Measurements from ENCODE around the gene SLC25A12. TPM values are rescaled to one million over a fixed set of nuclear protein-coding genes. Genes with fewer than 3 reads are reported as not detected.

Gene SLC25A12
- total and polyA plus RNA-seq, 2 donors (not counting 1 experiment from before 2014, with no cell fraction given) = 10.0 to 21.0 TPM

DNA sequence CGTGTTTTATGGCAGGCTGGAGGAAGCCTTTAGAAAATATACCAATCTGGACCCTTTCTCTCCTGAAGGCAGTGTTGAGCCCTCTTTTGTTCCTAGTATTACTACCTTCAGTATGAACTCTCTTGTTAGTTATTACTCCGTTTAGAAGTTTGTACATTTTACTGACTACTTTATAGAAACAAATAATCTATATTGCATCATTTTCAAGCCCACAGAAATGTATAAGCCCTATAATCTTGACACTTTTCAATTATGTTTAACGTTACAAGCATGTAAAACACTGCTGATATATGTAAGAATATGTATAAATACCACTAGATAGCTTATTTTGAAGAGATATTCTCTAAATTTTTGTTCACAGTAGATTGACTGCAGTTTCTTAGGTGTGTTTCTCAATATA is 64.0 kb downstream of the SLC25A12 start:
- no peaks in the 10 kb centered on the region for H3K79me2 ChIP-seq (ENCODE audit: control insufficient read depth, insufficient read depth, low read length)
- Mint-ChIP-seq H3K27me3 (no peaks in the 10 kb centered on the region), H3K4me1 (no peaks in the 10 kb centered on the region), H3K9me3 (ENCODE audit: insufficient read depth) (no peaks in the 10 kb centered on the region), H3K27ac (no peak overlapping the region), H3K4me3 (no peak overlapping the region)
- ATAC-seq (ENCODE audit: low read depth) = no peak
- ChIA-PET CTCF (interaction anchor here (1.0 kb wide), 1 partner anchor 275 kb away, joined by 6 read pairs; no protein-coding TSS in a partner anchor), POLR2A (interaction anchor here (0.6 kb wide), 1 partner anchor 19 kb away, joined by 8 read pairs; no protein-coding TSS in a partner anchor)
- intact Hi-C loops (cut with micrococcal nuclease) = no loop called here
- H3K4me3 ChIP-seq (ENCODE audit: control extremely low read depth in 1 of 5, extremely low read depth in 1 of 5, insufficient read depth in 1 of 5, low read depth in 2 of 5, low read length in 4 of 5) = no peak overlapping the region
- no peak overlapping the region for H3K4me2 ChIP-seq (replicated peaks; ENCODE audit: low read depth, low read length, poor library complexity, severe bottlenecking)
- no peaks in the 10 kb centered on the region for H3K4me1 ChIP-seq (ENCODE audit: control insufficient read depth in 2 of 2, insufficient read depth in 2 of 2, low read length in 2 of 2)
- TF ChIP-seq, protein P1, sequence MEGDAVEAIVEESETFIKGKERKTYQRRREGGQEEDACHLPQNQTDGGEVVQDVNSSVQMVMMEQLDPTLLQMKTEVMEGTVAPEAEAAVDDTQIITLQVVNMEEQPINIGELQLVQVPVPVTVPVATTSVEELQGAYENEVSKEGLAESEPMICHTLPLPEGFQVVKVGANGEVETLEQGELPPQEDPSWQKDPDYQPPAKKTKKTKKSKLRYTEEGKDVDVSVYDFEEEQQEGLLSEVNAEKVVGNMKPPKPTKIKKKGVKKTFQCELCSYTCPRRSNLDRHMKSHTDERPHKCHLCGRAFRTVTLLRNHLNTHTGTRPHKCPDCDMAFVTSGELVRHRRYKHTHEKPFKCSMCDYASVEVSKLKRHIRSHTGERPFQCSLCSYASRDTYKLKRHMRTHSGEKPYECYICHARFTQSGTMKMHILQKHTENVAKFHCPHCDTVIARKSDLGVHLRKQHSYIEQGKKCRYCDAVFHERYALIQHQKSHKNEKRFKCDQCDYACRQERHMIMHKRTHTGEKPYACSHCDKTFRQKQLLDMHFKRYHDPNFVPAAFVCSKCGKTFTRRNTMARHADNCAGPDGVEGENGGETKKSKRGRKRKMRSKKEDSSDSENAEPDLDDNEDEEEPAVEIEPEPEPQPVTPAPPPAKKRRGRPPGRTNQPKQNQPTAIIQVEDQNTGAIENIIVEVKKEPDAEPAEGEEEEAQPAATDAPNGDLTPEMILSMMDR (IDR thresholded peaks at IDR 0.05) = no peak
- no peak for TF ChIP-seq EZH2 (IDR thresholded peaks at IDR 0.05; ENCODE audit: borderline replicate concordance, insufficient read depth, low read depth, low read length, poor library complexity, severe bottlenecking)
- H4K20me1 ChIP-seq (ENCODE audit: control insufficient read depth, insufficient read depth, low read length, poor library complexity, severe bottlenecking) = no peaks in the 10 kb centered on the region
- no peaks in the 10 kb centered on the region for H3K27me3 ChIP-seq (replicated peaks in 1 of 4; ENCODE audit: control extremely low read depth in 1 of 4, control insufficient read depth in 3 of 4, insufficient read depth in 4 of 4, low read length in 3 of 4)
- H3K27ac ChIP-seq (ENCODE audit: low read length in 2 of 2) = no peak overlapping the region
- H3K9me3 ChIP-seq (ENCODE audit: control extremely low read depth in 1 of 3, control insufficient read depth in 2 of 3, insufficient read depth in 1 of 3, low read length in 2 of 3) = peaks cover 0 to 4% (median 0%) of the 10 kb centered on the region in 3 donors
- no peak overlapping the region for H2AFZ ChIP-seq (ENCODE audit: insufficient read depth, low read depth, low read length, poor library complexity, severe bottlenecking)
- no peak for DNase-seq
- no peak overlapping the region for H3K9ac ChIP-seq (ENCODE audit: low read length)
- WGBS (ENCODE audit: insufficient coverage) = no CpG with 5 or more reads among the region's 3 CpGs
- peaks cover 17 to 47% of the 10 kb centered on the region in 2 experiments for H3K36me3 ChIP-seq (replicated peaks in 1 of 2; ENCODE audit: control extremely low read depth in 1 of 2, control insufficient read depth in 1 of 2, extremely low read depth in 1 of 2, insufficient read depth in 2 of 2, low read length in 1 of 2)

DNA sequence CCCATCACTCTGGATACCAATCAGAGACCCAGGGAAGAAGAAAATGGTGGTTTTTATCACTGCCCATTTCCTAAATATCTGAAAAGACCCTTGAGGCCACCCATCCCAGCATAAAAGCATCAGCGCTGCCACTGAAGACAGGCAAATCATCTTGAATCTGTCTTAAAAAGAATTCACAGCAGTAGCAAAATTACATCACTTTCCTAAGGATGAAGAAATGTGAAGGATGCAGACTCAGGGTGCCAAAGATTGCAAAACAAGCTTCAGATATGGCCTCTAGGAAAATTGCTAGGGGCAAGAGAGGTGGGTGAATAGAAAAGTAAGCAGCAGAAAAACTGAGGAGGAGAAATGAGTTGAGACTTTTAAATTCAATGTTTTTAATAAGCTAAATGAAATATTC is 70.0 kb downstream of the SLC25A12 start:
- Mint-ChIP-seq H3K27me3 (no peaks in the 10 kb centered on the region), H3K27ac (no peak overlapping the region), H3K4me3 (no peak overlapping the region), H3K9me3 (ENCODE audit: insufficient read depth) (no peaks in the 10 kb centered on the region), H3K4me1 (no peaks in the 10 kb centered on the region)
- intact Hi-C loops (cut with micrococcal nuclease) = no loop called here
- ATAC-seq (ENCODE audit: low read depth) = no peak
- Histone ChIP-seq H3K9me3 (ENCODE audit: control extremely low read depth in 1 of 3, control insufficient read depth in 2 of 3, insufficient read depth in 1 of 3, low read length in 2 of 3) (no peaks in the 10 kb centered on the region), H3K4me1 (ENCODE audit: control insufficient read depth in 2 of 2, insufficient read depth in 2 of 2, low read length in 2 of 2) (no peaks in the 10 kb centered on the region), H3K27ac (ENCODE audit: low read length in 2 of 2) (no peak overlapping the region), H2AFZ (ENCODE audit: insufficient read depth, low read depth, low read length, poor library complexity, severe bottlenecking) (no peak overlapping the region), H3K27me3 (replicated peaks in 1 of 4; ENCODE audit: control extremely low read depth in 1 of 4, control insufficient read depth in 3 of 4, insufficient read depth in 4 of 4, low read length in 3 of 4) (no peaks in the 10 kb centered on the region), H3K36me3 (replicated peaks in 1 of 2; ENCODE audit: control extremely low read depth in 1 of 2, control insufficient read depth in 1 of 2, extremely low read depth in 1 of 2, insufficient read depth in 2 of 2, low read length in 1 of 2) (peaks cover 4 to 5% of the 10 kb centered on the region in 2 experiments), H3K4me2 (replicated peaks; ENCODE audit: low read depth, low read length, poor library complexity, severe bottlenecking) (no peak overlapping the region), H3K79me2 (ENCODE audit: control insufficient read depth, insufficient read depth, low read length) (no peaks in the 10 kb centered on the region), H4K20me1 (ENCODE audit: control insufficient read depth, insufficient read depth, low read length, poor library complexity, severe bottlenecking) (no peaks in the 10 kb centered on the region), H3K4me3 (ENCODE audit: control extremely low read depth in 1 of 5, extremely low read depth in 1 of 5, insufficient read depth in 1 of 5, low read depth in 2 of 5, low read length in 4 of 5) (no peak overlapping the region), H3K9ac (ENCODE audit: low read length) (no peak overlapping the region)
- ChIA-PET CTCF (interaction anchor here (0.6 to 0.7 kb wide), 2 partner anchors 255 to 1023 kb away, joined by 3 to 4 read pairs; no protein-coding TSS in a partner anchor), POLR2A (no interaction called here)
- WGBS (ENCODE audit: insufficient coverage) = no CpG with 5 or more reads among the region's 1 CpG
- DNase-seq = no peak
- TF ChIP-seq, protein P1 (IDR thresholded peaks at IDR 0.05) = no peak
- no peak for TF ChIP-seq EZH2 (IDR thresholded peaks at IDR 0.05; ENCODE audit: borderline replicate concordance, insufficient read depth, low read depth, low read length, poor library complexity, severe bottlenecking)
